Measurements from ENCODE around the gene RIOK3. TPM values are rescaled to one million over a fixed set of nuclear protein-coding genes. Genes with fewer than 3 reads are reported as not detected.

RIOK3 gene
- total RNA-seq, 4 donors from 2014 or later: 38.7 to 52.2 (median 46.3) TPM

DNA sequence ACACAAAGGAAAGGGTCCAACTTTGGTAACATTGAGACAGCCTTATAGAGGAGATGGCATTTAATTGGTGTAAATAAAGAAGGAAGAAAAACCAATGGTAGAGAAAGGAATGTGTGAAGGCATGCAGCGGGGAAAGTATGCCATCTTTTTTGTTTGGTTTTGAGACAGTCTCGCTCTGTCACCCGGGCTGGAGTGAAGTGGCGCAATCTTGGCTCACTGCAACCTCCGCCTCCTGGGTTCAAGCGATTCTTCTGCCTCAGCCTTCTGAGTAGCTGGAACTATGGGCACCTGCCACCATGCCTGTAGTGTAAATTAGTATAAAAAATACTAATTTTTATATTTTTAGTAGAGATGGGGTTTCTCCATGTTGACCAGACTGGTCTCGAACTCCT, 6.4 kb downstream of the RIOK3 start:
- Histone ChIP-seq H3K4me1 (peaks cover 49 to 79% (median 72%) of the 10 kb centered on the region in 4 donors), H3K27me3 (no peaks in the 10 kb centered on the region), H3K36me3 (peaks cover 17 to 30% (median 21%) of the 10 kb centered on the region in 4 donors), H3K9me3 (no peaks in the 10 kb centered on the region), H3K4me3 (no peak overlapping the region), H3K27ac (replicated peaks in 1 of 4) (no peak overlapping the region)
- WGBS: 90% methylated on average over 7 of the region's 7 CpGs
- TF ChIP-seq, protein P1, sequence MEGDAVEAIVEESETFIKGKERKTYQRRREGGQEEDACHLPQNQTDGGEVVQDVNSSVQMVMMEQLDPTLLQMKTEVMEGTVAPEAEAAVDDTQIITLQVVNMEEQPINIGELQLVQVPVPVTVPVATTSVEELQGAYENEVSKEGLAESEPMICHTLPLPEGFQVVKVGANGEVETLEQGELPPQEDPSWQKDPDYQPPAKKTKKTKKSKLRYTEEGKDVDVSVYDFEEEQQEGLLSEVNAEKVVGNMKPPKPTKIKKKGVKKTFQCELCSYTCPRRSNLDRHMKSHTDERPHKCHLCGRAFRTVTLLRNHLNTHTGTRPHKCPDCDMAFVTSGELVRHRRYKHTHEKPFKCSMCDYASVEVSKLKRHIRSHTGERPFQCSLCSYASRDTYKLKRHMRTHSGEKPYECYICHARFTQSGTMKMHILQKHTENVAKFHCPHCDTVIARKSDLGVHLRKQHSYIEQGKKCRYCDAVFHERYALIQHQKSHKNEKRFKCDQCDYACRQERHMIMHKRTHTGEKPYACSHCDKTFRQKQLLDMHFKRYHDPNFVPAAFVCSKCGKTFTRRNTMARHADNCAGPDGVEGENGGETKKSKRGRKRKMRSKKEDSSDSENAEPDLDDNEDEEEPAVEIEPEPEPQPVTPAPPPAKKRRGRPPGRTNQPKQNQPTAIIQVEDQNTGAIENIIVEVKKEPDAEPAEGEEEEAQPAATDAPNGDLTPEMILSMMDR (IDR thresholded peaks at IDR 0.05): no peak
- TF ChIP-seq POLR2A (IDR thresholded peaks at IDR 0.05; ENCODE audit: low read depth) (no peak), POLR2AphosphoS5 (IDR thresholded peaks at IDR 0.05) (no peak)
- DNase-seq (ENCODE audit: extremely low spot score): no peak
- intact Hi-C loops (cut with DNase I): loop anchor here (10.0 kb wide), 2 partner anchors 45 to 125 kb away; partner anchors contain the start of genes NPC1 and RMC1

DNA sequence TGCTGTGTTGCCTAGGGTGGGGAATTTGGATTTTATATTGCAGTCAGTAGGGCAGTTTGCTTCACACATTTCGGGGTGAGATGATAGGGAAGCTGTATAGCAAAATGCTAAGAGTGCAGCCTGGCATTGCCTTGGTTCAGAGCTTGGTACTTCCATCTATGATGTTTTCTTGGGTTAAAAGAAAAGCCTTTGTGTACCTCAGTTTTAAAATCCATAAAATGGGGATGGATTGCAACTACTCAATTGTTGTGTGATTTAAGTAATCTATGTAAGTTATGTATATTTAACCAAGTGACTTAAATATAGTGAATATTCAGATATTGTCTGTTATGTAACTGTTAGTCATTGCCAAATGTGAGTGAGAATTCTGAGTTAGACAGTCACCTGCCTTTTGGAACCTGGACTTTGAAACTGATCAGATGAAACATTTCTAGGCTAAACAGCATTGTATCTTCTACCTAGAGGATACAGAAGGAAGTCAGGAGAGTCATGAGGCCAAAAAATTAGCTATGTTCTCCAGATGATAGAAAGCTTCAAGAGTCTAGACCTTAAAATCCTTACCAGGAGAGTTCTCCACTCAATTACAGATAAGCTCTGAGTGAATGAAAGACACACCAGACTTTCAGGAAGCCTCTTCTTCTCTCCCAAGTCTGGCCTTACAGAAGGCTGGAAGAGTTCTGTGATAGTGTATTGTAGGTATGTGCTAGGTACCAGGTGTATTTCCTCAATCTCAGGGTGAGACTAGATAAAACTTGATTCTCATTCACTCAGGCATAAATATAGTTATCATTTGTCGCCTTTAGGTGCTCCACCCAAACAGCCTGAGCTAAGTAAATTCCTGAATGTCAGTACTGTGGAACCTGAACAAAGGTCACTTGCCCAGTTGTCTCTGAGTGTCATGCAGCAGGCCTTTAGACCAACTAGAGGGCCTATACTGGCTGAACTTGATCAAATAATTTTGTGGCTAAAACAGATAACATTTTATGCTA, 7.5 kb downstream of the RIOK3 start:
- no peak overlapping the region for H3K4me3 ChIP-seq
- no peak for TF ChIP-seq POLR2AphosphoS5 (IDR thresholded peaks at IDR 0.05)
- no peak for TF ChIP-seq EP300 (IDR thresholded peaks at IDR 0.05)
- TF ChIP-seq, protein P1 (IDR thresholded peaks at IDR 0.05): no peak
- intact Hi-C loops (cut with DNase I): no loop called here
- 86% methylated on average over 2 of the region's 2 CpGs for whole genome bisulfite sequencing
- H3K27ac ChIP-seq (replicated peaks in 1 of 4): no peak overlapping the region
- no peaks in the 10 kb centered on the region for H3K27me3 ChIP-seq
- no peaks in the 10 kb centered on the region for H3K9me3 ChIP-seq
- no peak for DNase-seq (ENCODE audit: extremely low spot score)
- H3K36me3 ChIP-seq: peaks cover 27 to 39% (median 31%) of the 10 kb centered on the region in 4 donors
- H3K4me1 ChIP-seq: peaks cover 43 to 68% (median 62%) of the 10 kb centered on the region in 4 donors

DNA sequence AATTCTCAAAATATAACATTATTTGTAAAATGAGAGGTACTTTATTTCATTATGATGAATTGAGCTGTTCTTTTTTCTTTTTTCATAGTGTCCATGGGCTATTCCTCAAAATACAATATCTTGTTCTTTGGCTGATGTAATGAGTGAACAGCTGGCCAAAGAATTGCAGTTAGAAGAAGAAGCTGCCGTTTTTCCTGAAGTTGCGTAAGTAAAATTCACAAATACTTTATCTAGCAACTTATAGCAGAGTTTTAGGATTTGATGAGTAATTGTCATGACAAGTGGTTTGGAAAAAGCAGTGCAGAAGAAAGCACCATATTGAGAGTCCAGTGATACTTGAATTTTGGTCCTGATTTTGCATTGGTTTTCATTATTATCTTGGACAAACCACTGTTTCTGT, 9.8 kb downstream of the RIOK3 start:
- no peak overlapping the region for H3K27ac ChIP-seq (replicated peaks in 1 of 4)
- WGBS: 67% methylated on average over 2 of the region's 2 CpGs
- TF ChIP-seq POLR2AphosphoS5 (IDR thresholded peaks at IDR 0.05) (no peak), POLR2A (IDR thresholded peaks at IDR 0.05; ENCODE audit: low read depth) (no peak), EP300 (IDR thresholded peaks at IDR 0.05) (no peak)
- TF ChIP-seq, protein P1 (IDR thresholded peaks at IDR 0.05): no peak

DNA sequence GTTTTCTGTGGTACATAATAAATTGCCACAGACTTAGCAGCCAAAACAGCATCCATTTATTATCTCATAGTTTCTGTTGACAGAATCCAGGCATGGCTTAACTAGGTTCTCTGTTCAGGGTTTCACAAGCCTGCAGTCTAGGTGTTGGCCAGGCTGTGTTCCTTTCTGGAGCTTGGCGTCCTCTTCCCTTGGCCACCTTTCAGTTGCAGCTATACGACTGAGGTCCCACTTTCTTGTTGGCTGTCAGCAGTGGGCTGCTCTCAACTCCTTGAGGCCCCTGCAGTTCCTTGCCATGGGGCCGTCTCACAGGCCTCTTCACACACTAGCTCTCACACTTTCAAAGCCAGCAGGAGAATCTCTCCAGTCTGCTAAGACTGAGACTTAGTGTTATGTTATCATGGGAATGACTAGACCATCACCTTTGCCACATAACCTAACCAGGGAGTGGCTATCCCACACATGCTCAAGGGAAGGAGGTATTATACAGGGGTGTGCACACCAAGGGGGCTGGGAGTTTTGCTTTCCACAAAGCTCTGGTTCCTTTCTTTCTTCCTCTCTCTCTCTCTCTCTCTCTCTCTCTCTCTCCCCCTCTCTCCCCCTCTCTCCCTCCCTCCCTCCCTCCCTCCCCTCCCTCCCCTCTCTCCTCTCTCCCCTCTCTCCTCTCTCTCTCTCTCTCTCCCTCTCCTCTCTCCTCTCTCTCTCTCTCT, 15.8 kb downstream of the RIOK3 start:
- WGBS: 77% methylated on average over 3 of the region's 3 CpGs
- Histone ChIP-seq H3K27me3 (no peaks in the 10 kb centered on the region), H3K4me1 (peaks cover 0 to 3% (median 0%) of the 10 kb centered on the region in 4 donors), H3K36me3 (peaks cover 41 to 100% (median 95%) of the 10 kb centered on the region in 4 donors), H3K27ac (replicated peaks in 1 of 4) (peak overlapping the region in 1 of 4 donors; percentile 43), H3K9me3 (no peaks in the 10 kb centered on the region), H3K4me3 (no peak overlapping the region)
- DNase-seq (ENCODE audit: extremely low spot score): no peak
- TF ChIP-seq, protein P1 (IDR thresholded peaks at IDR 0.05): no peak
- TF ChIP-seq POLR2AphosphoS5 (IDR thresholded peaks at IDR 0.05): no peak
- TF ChIP-seq EP300 (IDR thresholded peaks at IDR 0.05): no peak
- no peak for TF ChIP-seq POLR2A (IDR thresholded peaks at IDR 0.05; ENCODE audit: low read depth)
- intact Hi-C loops (cut with DNase I): no loop called here

More for the DNA sequence above, 9.8 kb downstream of the RIOK3 start:
- Histone ChIP-seq H3K36me3 (peaks cover 41 to 58% (median 54%) of the 10 kb centered on the region in 4 donors), H3K4me1 (peaks cover 33 to 46% (median 41%) of the 10 kb centered on the region in 4 donors), H3K9me3 (no peaks in the 10 kb centered on the region), H3K4me3 (no peak overlapping the region), H3K27me3 (no peaks in the 10 kb centered on the region)
- intact Hi-C loops (cut with DNase I): no loop called here
- DNase-seq (ENCODE audit: extremely low spot score): no peak

All from esophagus muscularis mucosa (tissue), 4 donors.